HG03139 (cell line): Measurements from ENCODE around the gene GOLGA8B.
"Not testable (repeated sequence)": the region's sequence is repeated elsewhere in the genome, so short reads cannot be mapped to it uniquely, and the experiment has no call there.

Experiments
- ATAC-seq: cut with Tn5 transposase; IDR thresholded peaks from one replicate; pipeline ENCODE4 v1.9.1; 2021; ENCODE audit not compliant: unreplicated experiment

GOLGA8B gene

GRCh38 chr15:34567174-34567573 lies 16.3 kb downstream of the GOLGA8B start:
- ATAC-seq, result not testable (repeated sequence)

DNA sequence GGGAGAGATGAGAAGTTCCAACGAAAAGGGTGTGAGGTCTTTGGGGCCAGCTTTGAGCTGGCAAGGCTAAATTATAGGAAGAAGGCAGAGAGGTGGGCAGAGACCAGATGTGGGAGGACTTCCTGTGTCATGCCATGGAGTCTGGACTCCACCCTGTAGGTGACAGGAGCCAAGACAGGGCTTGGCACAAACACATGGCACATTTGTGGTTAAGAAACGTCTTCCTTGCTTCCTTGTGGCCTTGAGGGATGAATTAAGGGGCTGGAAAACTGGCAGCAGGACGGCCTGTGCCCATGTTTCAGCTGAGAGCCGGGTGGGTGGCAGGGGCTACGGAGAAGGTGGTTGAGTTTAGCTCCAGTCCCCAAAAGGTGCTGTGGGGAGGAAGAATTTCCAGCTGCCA lies 18.7 kb downstream of the GOLGA8B start:
- not testable (repeated sequence) for ATAC-seq

DNA sequence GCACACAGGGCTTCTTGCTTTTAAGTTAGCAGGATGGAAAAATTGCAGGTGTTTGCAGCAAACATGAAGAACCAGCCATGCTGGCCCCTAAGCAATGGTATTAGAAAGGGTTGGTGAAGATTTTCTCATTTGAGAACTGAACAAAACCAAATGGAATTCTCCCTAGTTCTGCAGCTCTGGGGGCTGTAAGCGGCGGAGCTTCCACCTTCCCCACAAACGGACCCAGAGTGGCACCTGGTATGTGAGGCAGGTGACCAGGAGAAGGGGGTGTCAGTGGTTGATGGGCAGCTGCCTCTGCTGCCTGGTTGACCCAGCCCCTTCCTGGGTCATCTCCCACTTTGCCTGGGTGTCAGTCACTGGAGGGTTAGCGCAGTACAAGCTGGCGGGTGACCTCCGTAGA lies 22.6 kb downstream of the GOLGA8B start:
- not testable (repeated sequence) for ATAC-seq

- ATAC-seq, result not testable (repeated sequence)
Measured at GRCh38 chr15:34559764-34560163, 23.7 kb downstream of the GOLGA8B start.

GRCh38 chr15:34555162-34555561 lies 28.3 kb downstream of the GOLGA8B start:
- not testable (repeated sequence) for ATAC-seq

DNA sequence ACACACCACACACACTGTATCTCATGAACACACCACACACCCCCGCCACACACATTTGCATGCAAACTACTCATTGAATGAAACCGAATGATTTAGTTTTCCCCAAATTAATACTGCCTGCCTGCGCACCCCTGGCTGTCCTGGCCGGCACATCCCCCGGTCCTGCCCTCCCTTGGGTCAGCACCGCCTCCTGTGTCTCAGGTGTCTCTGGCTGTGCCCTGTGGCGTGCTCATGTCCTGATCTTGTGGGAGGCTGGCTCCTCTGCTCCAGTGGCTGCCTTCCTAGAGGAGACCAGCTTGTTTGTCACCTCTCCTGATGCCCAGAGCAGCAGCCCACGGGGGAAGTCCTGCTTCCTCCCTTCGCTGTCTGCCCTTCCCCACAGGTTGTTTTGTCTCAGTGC lies 28.7 kb downstream of the GOLGA8B start:
- ATAC-seq, result not testable (repeated sequence)

GRCh38 chr15:34554126-34554525 lies 29.3 kb downstream of the GOLGA8B start:
- ATAC-seq, result not testable (repeated sequence)

DNA sequence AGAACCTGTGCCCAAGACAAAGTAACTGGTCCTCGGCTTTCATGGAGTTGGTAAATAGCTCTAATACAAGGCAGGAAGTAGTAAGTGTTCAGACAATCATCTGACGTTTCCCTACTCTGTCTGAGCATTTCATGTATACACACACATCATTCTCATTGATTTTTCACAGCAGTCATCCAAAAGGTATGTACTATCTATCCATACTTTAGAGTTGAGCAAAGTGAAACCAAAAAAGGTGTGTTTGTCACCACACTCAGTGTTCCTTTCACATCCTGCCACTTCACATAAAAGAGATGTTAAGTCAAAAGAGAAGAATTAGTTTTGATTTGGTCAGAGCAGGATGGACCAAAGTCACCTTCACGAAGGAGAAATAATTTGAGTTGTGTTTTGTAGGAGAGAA lies 33.3 kb downstream of the GOLGA8B start:
- not testable (repeated sequence) for ATAC-seq

DNA sequence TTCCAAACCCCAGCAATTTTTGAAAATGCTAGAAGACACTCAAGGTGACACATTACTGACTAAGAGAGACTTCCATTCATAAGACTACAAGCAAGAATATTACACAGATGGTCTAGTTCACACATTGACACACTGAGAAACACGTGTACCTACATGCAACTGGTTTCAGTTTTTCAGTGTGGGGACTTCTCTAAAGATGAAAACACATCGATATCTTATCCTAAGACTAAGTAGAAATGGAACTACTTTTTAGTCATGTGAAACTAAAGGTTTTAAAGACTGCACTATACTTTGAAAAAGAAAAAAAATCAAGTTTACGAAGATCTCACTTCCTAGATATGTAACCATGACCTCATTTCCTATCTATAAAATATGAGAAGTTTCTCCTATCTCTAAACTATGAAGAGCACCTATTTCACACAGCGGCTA lies 34.1 kb downstream of the GOLGA8B start:
- not testable (repeated sequence) for ATAC-seq

DNA sequence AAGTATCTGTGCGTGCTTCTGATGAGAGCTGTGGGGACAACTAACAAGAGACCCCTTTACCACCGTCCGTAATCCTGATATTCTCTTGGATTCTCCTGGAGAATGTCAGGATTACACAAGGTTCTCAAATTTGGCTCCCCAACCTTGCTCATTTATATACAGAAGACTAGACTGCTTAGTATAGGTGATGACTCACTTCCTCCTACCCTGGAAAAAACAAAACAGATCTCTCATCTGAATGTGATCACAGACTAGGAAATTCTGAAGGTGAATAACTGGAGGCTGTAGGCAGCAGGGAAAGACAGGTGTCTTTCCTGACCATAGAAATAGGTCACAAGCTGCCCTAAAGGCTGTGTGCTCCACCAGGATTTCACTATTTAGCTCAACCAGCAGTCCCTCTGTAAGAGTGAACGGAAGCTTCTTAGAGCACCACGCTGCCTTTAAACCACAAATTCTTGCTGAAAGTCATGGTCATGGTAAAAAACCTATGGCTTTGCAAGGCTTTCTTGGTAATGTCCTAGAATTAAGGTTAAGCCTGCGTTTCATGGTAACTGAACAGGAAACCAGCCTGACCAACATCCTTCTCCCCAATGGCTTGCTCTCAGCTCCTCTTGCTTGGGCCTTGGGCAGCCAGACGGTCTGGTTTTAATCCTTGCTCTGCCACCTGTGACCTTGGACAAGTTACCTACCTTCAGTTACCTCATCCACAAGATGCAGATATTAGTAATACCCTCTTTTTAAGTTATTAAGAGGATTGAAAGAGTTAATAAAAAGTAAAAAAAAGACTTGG lies 39.4 kb downstream of the GOLGA8B start:
- ATAC-seq, result not testable (repeated sequence)

GRCh38 chr15:34535857-34536256 lies 47.6 kb downstream of the GOLGA8B start:
- ATAC-seq, result not testable (repeated sequence)
